Activated naive CD8-positive, alpha-beta T cell (primary cell): Measurements from ENCODE around the gene TET2.
A peak's percentile ranks its signal among the peaks of the same experiment; 100 is the strongest.

Experiments
- H3K27ac Mint-ChIP-seq: one replicate; pipeline ENCODE4 v1.8.0; 2021; ENCODE audit warnings: mixed read lengths
- H3K27me3 Mint-ChIP-seq: one replicate; pipeline ENCODE4 v1.8.0; 2021; ENCODE audit warnings: mixed read lengths
- H3K36me3 Mint-ChIP-seq: one replicate; pipeline ENCODE4 v1.8.0; 2021; ENCODE audit warnings: mixed read lengths
- H3K4me1 Mint-ChIP-seq: one replicate; pipeline ENCODE4 v1.8.0; 2021; ENCODE audit warnings: low read depth, mixed read lengths
- H3K4me3 Mint-ChIP-seq: one replicate; pipeline ENCODE4 v1.8.0; 2021; ENCODE audit warnings: mild to moderate bottlenecking, mixed read lengths
- H3K9me3 Mint-ChIP-seq: one replicate; pipeline ENCODE4 v1.8.0; 2021; ENCODE audit warnings: low read depth, mixed read lengths

Gene TET2

DNA sequence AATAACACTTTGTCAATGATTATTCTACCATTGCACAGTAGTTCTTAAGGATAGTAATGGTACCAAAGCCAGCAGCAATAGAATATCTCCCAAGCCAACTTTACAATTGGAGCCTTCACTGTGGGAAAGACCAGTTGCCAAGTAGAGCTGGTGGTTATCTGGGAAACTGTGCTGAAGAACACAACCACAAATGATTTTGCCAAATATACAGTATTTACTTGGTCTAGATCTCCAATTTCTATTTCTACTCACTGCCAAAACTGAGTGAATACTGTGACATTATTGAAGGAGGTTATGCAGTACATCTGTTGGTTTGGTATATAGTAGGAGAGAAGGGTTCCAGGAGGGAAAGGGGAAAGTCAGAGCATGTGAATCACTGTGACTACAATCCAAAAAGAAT lies 3.8 kb downstream of the TET2 start:
- peaks cover 50% of the 10 kb centered on the region for H3K4me1 Mint-ChIP-seq

DNA sequence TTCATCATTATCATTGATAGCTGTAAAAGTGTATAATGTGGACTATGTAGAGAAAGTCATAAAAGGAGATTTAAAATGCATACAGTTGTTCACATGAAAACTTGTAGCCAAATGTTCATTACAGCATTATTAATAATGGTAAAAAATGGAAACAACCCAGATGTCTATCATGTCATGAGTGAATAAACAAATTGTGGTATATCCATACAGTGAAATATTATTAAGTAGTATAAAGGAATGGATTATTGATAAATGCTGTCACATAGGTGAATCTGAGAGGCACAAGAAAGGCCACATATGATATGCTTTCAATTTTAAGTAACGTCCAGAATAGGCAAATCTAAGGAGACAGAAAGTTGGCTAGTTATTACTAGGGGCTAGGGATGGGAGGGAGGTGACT lies 7.1 kb downstream of the TET2 start:
- no peak overlapping the region for H3K4me3 Mint-ChIP-seq
- no peak overlapping the region for H3K27ac Mint-ChIP-seq
- peaks cover 45% of the 10 kb centered on the region for H3K4me1 Mint-ChIP-seq
- peaks cover under 1% of the 10 kb centered on the region for H3K36me3 Mint-ChIP-seq
- H3K27me3 Mint-ChIP-seq, result no peaks in the 10 kb centered on the region
- H3K9me3 Mint-ChIP-seq, result no peaks in the 10 kb centered on the region

More for the DNA sequence above, 3.8 kb downstream of the TET2 start:
- no peaks in the 10 kb centered on the region for H3K9me3 Mint-ChIP-seq
- no peaks in the 10 kb centered on the region for H3K27me3 Mint-ChIP-seq
- no peak overlapping the region for H3K27ac Mint-ChIP-seq
- peak overlapping the region; percentile 22 for H3K4me3 Mint-ChIP-seq
- H3K36me3 Mint-ChIP-seq, result no peaks in the 10 kb centered on the region

DNA sequence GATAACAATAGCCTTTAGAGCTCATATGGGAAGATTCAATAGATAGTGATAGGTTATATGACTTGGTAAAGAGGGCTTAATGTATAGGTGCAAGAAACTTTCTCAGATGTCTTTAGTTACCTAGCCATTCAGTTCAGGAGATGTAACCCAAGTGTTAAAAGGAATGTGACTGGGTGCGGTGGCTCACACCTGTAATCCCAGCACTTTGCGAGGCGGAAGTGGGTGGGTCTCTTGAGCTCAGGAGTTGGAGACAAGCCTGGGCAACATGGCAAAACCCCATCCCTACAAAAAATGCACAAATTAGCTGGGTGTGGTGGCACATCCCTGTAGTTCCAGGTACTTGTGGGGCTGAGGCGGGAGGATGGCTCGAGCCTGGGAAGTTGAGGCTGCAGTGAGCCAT lies 7.9 kb downstream of the TET2 start:
- no peak overlapping the region for H3K4me3 Mint-ChIP-seq
- H3K9me3 Mint-ChIP-seq, result no peaks in the 10 kb centered on the region
- no peak overlapping the region for H3K27ac Mint-ChIP-seq
- H3K27me3 Mint-ChIP-seq, result no peaks in the 10 kb centered on the region
- H3K4me1 Mint-ChIP-seq, result peaks cover 37% of the 10 kb centered on the region
- H3K36me3 Mint-ChIP-seq, result peaks cover 2% of the 10 kb centered on the region

DNA sequence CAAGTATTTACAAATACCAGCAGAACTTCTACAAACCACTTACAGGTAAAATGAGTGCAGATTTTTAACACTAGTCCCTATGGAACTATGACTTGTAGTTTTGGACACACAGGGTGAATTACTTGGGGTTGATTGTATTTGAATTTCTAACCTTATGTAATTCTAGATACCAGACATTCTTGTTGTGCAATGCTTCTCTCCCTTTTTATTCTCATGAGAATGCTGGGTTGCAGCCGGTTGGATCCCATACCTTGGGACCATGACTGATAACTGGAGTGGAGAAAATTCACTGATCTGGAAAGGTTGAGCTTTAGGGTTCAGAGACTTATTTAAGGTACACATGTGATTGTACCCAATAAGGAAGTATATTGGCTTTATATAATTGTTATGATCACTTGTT lies 8.8 kb downstream of the TET2 start:
- no peaks in the 10 kb centered on the region for H3K27me3 Mint-ChIP-seq
- no peak overlapping the region for H3K27ac Mint-ChIP-seq
- no peak overlapping the region for H3K4me3 Mint-ChIP-seq
- H3K36me3 Mint-ChIP-seq, result peaks cover 4% of the 10 kb centered on the region
- H3K4me1 Mint-ChIP-seq, result peaks cover 32% of the 10 kb centered on the region
- no peaks in the 10 kb centered on the region for H3K9me3 Mint-ChIP-seq

DNA sequence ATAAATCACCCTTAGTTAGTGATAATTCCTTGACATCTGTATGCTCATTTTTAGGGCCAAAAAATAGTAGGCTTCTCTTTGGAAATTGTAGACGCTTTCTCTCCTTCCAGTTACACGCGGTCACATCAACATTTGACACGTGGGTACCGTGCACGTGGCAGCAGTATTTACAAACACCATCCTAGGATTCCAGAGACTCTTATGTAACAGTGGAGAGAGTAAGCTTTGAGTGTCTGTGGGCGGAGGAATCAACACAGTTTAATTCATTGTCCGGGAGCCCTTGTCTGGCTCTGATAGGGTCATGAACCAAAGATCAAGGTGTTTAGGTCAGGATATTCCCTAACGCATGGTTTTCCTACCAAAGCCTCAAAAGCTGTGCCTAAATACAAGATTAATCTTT lies 12.2 kb downstream of the TET2 start:
- no peak overlapping the region for H3K4me3 Mint-ChIP-seq
- H3K4me1 Mint-ChIP-seq, result peaks cover 42% of the 10 kb centered on the region
- H3K27me3 Mint-ChIP-seq, result no peaks in the 10 kb centered on the region
- no peaks in the 10 kb centered on the region for H3K9me3 Mint-ChIP-seq
- H3K27ac Mint-ChIP-seq, result no peak overlapping the region
- peaks cover 6% of the 10 kb centered on the region for H3K36me3 Mint-ChIP-seq

DNA sequence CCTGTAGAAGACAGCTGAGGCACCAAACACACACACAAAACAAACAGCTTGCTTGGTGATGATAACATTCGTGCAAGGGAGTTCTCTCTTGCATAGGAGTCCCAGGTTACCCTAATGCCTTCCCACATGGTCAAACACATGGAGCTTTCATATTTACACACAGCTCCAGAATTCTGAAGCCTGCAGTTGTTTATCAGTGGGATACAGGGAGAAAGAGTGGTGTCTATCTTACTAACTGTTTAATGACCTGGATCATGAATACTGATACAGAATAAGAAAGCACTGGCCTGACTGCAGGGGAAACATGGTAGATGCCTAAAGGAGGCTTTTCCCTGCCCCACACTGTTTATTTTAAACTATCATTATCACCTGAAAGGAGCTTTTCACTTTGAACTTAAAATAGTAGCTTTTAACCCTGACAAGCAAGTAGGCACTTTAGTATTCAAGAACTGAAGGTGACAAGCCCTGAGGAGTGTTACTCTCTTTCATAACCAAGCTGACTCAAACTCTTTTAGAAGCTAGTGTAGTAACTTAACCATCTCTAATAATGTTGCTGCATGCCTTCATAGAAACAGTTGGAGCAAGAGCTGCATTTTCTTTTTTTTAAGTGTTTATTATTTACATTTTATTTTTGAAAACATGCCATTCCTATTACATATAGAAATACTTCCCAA lies 15.6 kb downstream of the TET2 start:
- H3K27me3 Mint-ChIP-seq, result no peaks in the 10 kb centered on the region
- H3K9me3 Mint-ChIP-seq, result no peaks in the 10 kb centered on the region
- peaks cover 30% of the 10 kb centered on the region for H3K4me1 Mint-ChIP-seq
- no peak overlapping the region for H3K4me3 Mint-ChIP-seq
- peaks cover 10% of the 10 kb centered on the region for H3K36me3 Mint-ChIP-seq
- H3K27ac Mint-ChIP-seq, result no peak overlapping the region

DNA sequence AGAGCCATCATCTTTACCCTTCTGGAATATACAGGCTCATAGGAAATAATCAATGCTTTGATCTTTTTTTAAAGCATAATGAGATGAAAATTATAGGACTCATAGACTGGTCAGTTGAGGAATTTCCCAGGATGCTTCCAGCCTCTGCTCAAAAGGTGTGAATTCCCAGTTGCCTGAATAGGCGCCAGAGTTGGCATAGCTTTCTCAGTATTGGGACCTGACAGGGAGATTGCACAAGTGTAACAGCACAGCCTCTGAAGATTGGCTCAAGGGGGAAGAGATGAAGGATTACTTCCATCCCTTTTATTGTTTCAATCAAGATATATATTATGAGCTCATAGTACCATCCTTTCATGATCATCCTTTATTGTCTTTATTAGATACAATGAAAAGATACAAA lies 17.9 kb downstream of the TET2 start:
- H3K27ac Mint-ChIP-seq, result no peak overlapping the region
- H3K36me3 Mint-ChIP-seq, result peaks cover 22% of the 10 kb centered on the region
- no peaks in the 10 kb centered on the region for H3K27me3 Mint-ChIP-seq
- H3K4me1 Mint-ChIP-seq, result peaks cover 34% of the 10 kb centered on the region
- H3K4me3 Mint-ChIP-seq, result no peak overlapping the region
- H3K9me3 Mint-ChIP-seq, result no peaks in the 10 kb centered on the region

DNA sequence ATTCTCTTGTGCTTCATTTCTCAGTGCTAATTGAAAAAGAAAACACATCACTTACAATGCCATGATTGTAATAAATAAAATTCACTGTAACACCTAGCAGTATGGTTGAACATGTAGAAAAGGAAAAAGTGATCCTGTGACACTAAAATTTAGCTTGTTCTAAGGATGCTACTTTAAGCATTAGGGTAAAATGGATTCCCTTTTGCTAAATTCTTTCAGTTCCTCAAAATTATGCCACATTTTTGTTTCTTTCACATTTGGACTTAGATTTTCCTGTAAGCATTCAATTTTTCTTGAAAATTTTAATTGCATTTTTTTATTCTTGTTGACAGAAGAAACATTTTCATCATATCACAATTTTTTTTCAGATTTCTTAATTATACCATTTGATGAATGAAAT lies 19.4 kb downstream of the TET2 start:
- H3K27ac Mint-ChIP-seq, result no peak overlapping the region
- peaks cover 32% of the 10 kb centered on the region for H3K4me1 Mint-ChIP-seq
- no peaks in the 10 kb centered on the region for H3K9me3 Mint-ChIP-seq
- H3K4me3 Mint-ChIP-seq, result no peak overlapping the region
- peaks cover 23% of the 10 kb centered on the region for H3K36me3 Mint-ChIP-seq
- no peaks in the 10 kb centered on the region for H3K27me3 Mint-ChIP-seq

DNA sequence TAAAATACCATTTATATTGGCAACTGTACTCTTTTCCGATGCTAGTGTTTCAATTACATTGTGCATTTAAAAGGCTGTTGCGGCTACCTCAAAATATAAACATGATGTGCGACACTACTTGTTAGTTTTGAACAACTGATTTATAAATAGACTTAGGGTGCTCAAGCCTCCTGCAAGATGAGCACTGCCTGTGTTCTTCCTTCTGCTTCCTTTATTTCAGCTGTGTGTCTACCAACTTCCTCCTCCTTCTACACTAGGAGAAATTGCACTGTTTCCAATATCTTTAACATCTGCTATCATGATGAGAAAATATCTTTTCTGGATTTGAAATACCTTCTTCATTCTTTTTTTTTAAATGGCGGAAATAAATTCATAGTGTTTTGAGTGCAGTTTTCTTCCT lies 24.0 kb downstream of the TET2 start:
- Mint-ChIP-seq H3K4me1 (peaks cover 9% of the 10 kb centered on the region), H3K27ac (no peak overlapping the region), H3K36me3 (peaks cover 35% of the 10 kb centered on the region), H3K4me3 (no peak overlapping the region), H3K27me3 (no peaks in the 10 kb centered on the region), H3K9me3 (peaks cover 4% of the 10 kb centered on the region)

DNA sequence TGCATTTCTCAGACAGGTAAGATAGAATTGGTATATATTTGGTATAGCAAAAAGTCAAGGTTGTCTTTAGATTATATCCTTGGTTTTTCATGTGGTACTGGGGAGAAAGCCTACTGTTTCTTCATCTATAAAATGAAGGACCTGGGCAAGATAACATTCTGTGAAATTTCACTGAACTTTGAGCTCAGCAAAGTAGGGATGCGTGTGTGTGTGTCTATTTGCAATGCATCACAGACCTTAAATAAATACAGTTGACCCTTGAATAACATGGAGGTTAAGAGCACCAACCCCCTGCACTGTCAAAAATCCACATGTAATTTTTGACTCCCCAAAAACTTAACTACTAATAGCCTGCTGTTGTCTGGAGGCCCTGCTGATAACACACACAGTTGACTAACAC lies 25.2 kb downstream of the TET2 start:
- no peak overlapping the region for H3K4me3 Mint-ChIP-seq
- H3K27me3 Mint-ChIP-seq, result no peaks in the 10 kb centered on the region
- no peak overlapping the region for H3K27ac Mint-ChIP-seq
- peaks cover 43% of the 10 kb centered on the region for H3K36me3 Mint-ChIP-seq
- H3K4me1 Mint-ChIP-seq, result peaks cover 7% of the 10 kb centered on the region
- peaks cover 11% of the 10 kb centered on the region for H3K9me3 Mint-ChIP-seq

DNA sequence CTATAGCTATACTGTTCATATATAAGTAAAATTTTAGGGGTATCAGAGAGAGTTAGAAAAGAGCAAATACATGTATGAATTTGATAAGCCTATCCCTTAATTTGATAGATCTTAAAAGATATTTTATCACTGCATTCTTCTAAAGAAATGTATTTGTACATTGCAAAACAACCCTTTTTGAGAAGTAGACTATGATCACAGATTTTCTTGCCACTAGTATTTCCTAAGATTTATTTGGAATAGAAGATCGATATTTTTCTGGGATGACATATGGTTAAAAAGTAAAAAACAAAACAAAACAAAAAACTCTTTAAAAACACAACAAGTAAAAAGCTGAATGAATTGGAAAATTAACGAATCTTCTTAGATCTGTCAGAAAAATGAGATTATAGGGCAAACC lies 27.4 kb downstream of the TET2 start:
- Mint-ChIP-seq H3K4me1 (peaks cover 11% of the 10 kb centered on the region), H3K9me3 (peaks cover 17% of the 10 kb centered on the region), H3K36me3 (peaks cover 38% of the 10 kb centered on the region), H3K4me3 (no peak overlapping the region), H3K27me3 (no peaks in the 10 kb centered on the region), H3K27ac (no peak overlapping the region)

DNA sequence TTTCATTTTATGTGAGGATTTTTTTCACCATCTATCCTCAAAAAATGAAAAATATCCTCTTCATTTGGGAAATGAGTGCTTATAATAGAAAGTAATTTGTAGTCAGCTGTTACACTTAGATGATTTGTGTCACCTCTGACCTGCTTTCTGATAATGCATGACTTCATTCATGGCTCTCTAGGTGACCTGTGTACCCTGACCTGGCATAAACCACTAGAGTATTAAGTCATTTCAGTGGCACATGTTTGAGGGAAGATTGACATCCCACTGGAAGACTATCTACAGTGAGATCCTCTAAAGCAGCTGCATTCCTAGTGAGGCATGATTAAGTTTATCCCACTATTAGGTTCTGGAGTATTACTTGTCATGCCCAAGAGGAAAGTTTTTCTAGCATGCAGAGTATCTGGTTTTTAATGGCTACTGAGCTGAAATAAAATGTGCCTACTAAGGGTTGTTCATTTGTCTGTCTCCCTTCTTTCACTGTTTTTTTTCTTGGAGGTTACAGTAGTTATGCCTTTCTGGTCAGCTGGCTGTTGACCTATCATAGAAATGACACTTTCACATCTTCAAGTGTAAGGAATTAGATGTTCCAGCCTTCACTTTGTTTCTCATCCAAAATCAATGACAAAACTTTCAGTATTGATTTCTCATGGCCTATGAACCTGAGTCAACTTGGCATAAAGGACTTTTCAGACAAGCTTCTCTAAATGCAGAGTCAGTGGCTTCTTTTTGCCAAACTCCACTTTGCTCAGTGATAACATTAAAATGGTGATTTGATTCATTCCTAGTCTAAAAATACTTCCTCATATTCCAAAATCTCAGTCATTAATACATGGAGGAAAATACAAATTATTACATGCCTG lies 33.1 kb downstream of the TET2 start:
- Mint-ChIP-seq H3K9me3 (peaks cover 17% of the 10 kb centered on the region), H3K27me3 (no peaks in the 10 kb centered on the region), H3K36me3 (peaks cover 24% of the 10 kb centered on the region), H3K27ac (no peak overlapping the region), H3K4me3 (no peak overlapping the region), H3K4me1 (peaks cover 30% of the 10 kb centered on the region)

DNA sequence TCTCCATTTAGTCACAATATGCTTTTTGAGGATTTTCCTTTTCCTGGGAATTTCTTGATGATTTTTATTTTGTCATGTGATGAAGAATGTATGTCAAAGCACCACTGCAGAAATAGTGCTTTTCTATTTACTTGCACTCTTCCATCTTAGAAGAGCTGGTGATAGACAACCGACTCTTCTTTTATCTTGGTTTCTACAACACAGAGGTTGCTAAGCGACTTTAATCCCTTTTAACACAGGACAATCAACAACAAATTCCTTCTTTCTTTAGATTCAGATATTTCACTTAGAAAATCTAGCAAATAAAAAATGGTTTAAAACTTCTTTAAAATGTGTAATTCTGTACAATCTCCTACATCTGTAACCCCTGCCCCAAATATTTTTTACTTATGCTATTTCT lies 34.6 kb downstream of the TET2 start:
- H3K36me3 Mint-ChIP-seq, result peaks cover 14% of the 10 kb centered on the region
- peaks cover 35% of the 10 kb centered on the region for H3K4me1 Mint-ChIP-seq
- no peak overlapping the region for H3K4me3 Mint-ChIP-seq
- H3K27me3 Mint-ChIP-seq, result no peaks in the 10 kb centered on the region
- H3K9me3 Mint-ChIP-seq, result peaks cover 9% of the 10 kb centered on the region
- no peak overlapping the region for H3K27ac Mint-ChIP-seq

DNA sequence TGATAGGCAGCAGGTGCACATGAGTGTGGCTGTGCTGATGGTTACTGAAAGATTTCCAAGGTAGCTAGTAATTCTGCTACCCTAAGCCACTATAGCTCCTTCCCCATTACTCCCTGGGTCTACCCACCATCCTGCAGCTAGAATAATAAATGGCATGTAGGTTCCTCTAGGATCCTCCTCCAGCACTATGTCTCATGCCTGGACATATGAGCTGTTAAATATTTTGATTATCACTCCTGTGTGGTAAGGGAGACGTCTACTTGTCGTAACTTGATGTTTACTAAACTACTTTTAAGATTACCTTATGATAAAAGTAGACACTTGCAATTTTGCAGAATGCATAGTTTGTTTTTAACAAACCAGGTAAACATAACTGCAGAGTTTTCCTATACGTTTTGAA lies 35.5 kb downstream of the TET2 start:
- Mint-ChIP-seq H3K4me1 (peaks cover 39% of the 10 kb centered on the region), H3K9me3 (peaks cover 3% of the 10 kb centered on the region), H3K27me3 (no peaks in the 10 kb centered on the region), H3K36me3 (peaks cover 8% of the 10 kb centered on the region), H3K4me3 (no peak overlapping the region), H3K27ac (no peak overlapping the region)

DNA sequence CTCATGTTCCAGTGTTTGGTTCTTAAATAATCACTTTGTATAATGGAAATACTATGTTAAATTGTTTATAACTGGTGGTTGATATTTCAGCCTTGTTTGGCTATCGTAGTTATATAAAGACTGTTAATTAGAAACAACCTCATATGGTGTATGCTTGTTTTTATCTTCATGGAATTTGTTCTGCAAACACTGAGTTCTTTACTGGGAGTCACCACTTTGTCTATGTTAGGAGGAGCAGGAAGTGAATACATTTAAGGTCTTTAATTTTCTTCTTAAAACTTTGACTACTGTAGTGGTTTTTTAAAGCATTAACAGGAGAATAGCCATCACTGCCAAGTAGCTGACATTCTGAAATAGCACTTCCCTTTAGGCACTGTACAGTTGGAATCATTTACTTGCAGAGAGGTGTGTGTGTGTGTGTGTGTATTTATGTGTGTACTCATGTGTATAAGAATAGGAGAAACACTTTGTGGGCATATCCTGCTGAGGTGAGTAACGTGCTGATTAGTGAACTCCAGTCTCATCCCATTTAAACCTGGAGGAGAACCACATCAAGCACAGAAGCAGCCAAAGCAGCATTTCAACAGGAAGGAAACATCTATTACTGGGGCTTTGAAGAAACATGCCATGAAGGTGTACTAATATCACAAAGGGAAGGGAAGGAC lies 37.8 kb downstream of the TET2 start:
- Mint-ChIP-seq H3K27ac (no peak overlapping the region), H3K4me1 (peaks cover 54% of the 10 kb centered on the region), H3K27me3 (no peaks in the 10 kb centered on the region), H3K9me3 (no peaks in the 10 kb centered on the region), H3K36me3 (peaks cover 5% of the 10 kb centered on the region), H3K4me3 (no peak overlapping the region)
